PFSK-1 (cell line): ENCODE results near the gene NECTIN1.

Experiments used
- FOXP2 ChIP-seq: optimal IDR thresholded peaks from 2 replicates; pipeline ENCODE3; 2011; ENCODE audit warnings: borderline replicate concordance, control low read depth, inconsistent platforms; ENCODE audit not compliant: insufficient read depth; ENCODE audit errors: extremely low read length, extremely low read depth
- POLR2AphosphoS5 ChIP-seq: IDR thresholded peaks from 2 replicates; pipeline ENCODE4 v1.6.1; 2012; ENCODE audit warnings: low read depth, mild to moderate bottlenecking, control low read depth, low read length, moderate library complexity
- SIN3A ChIP-seq: IDR thresholded peaks from 2 replicates; pipeline ENCODE4 v1.6.1; 2012; ENCODE audit warnings: mild to moderate bottlenecking, low read length, moderate library complexity, borderline replicate concordance; ENCODE audit not compliant: insufficient read depth
- TAF1 ChIP-seq: IDR thresholded peaks from 2 replicates; pipeline ENCODE4 v1.6.1; 2012; ENCODE audit warnings: low read length, control low read depth, borderline replicate concordance; ENCODE audit not compliant: insufficient read depth
- TF ChIP-seq, protein P1 (sequence below), 2 experiments: IDR thresholded peaks; 2 replicates each; pipeline versions ENCODE4 v1.6.1 to v1.8.0; 2011 to 2012; ENCODE audit warnings: low read depth in 2 of 2, low read length in 2 of 2, control low read depth in 1 of 2, inconsistent platforms in 1 of 2, mild to moderate bottlenecking in 1 of 2, moderate library complexity in 1 of 2; ENCODE audit not compliant: insufficient read depth in 1 of 2

The NECTIN1 gene

GRCh38 chr11:119637481-119637880 lies 91.5 kb downstream of the NECTIN1 start:
- no peak for TF ChIP-seq POLR2AphosphoS5
- TF ChIP-seq TAF1, result no peak
- no peak for TF ChIP-seq SIN3A
- TF ChIP-seq, protein P1, sequence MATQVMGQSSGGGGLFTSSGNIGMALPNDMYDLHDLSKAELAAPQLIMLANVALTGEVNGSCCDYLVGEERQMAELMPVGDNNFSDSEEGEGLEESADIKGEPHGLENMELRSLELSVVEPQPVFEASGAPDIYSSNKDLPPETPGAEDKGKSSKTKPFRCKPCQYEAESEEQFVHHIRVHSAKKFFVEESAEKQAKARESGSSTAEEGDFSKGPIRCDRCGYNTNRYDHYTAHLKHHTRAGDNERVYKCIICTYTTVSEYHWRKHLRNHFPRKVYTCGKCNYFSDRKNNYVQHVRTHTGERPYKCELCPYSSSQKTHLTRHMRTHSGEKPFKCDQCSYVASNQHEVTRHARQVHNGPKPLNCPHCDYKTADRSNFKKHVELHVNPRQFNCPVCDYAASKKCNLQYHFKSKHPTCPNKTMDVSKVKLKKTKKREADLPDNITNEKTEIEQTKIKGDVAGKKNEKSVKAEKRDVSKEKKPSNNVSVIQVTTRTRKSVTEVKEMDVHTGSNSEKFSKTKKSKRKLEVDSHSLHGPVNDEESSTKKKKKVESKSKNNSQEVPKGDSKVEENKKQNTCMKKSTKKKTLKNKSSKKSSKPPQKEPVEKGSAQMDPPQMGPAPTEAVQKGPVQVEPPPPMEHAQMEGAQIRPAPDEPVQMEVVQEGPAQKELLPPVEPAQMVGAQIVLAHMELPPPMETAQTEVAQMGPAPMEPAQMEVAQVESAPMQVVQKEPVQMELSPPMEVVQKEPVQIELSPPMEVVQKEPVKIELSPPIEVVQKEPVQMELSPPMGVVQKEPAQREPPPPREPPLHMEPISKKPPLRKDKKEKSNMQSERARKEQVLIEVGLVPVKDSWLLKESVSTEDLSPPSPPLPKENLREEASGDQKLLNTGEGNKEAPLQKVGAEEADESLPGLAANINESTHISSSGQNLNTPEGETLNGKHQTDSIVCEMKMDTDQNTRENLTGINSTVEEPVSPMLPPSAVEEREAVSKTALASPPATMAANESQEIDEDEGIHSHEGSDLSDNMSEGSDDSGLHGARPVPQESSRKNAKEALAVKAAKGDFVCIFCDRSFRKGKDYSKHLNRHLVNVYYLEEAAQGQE (IDR thresholded peaks at IDR 0.05; ENCODE audit: insufficient read depth in 1 of 2, low read depth in 2 of 2, low read length in 2 of 2), result no peak
- TF ChIP-seq FOXP2, result no peak

DNA sequence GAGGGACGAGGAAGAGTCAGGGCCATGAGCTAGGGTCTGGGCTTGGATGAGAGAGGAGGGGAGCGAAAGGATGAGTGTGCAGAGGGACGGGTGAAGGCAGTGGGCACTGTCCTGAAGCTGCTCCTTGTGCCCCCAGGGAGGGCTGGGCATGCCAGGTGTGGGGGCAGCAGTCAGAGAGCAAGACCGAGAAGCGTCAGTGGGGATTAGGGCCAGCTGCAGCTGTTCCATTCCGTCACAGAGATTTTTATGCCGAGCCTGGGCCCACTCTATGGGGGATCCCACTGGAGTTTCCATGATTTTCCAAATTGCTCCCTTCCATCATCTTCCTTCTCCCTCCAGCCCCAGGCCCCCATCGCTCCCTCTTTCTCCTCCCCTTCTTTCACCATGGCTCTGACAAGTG lies 93.2 kb downstream of the NECTIN1 start:
- TF ChIP-seq TAF1, result no peak

GRCh38 chr11:119635041-119635740 lies 93.8 kb downstream of the NECTIN1 start:
- TF ChIP-seq POLR2AphosphoS5 (no peak), SIN3A (no peak), FOXP2 (no peak), TAF1 (no peak)
- TF ChIP-seq, protein P1 (IDR thresholded peaks at IDR 0.05; ENCODE audit: insufficient read depth in 1 of 2, low read depth in 2 of 2, low read length in 2 of 2), result no peak

GRCh38 chr11:119634301-119634700 lies 94.7 kb downstream of the NECTIN1 start:
- TF ChIP-seq, protein P1 (IDR thresholded peaks at IDR 0.05; ENCODE audit: insufficient read depth in 1 of 2, low read depth in 2 of 2, low read length in 2 of 2), result no peak
- TF ChIP-seq POLR2AphosphoS5 (no peak), SIN3A (no peak), TAF1 (no peak), FOXP2 (no peak)

GRCh38 chr11:119629834-119630624 lies 99.0 kb downstream of the NECTIN1 start:
- no peak for TF ChIP-seq FOXP2
- TF ChIP-seq TAF1, result no peak
- no peak for TF ChIP-seq SIN3A
- TF ChIP-seq, protein P1 (IDR thresholded peaks at IDR 0.05; ENCODE audit: insufficient read depth in 1 of 2, low read depth in 2 of 2, low read length in 2 of 2), result no peak
- no peak for TF ChIP-seq POLR2AphosphoS5
